Stimulated activated CD8-positive, alpha-beta memory T cell treated with anti-CD3 and anti-CD28 coated beads, Interleukin-12 subunit alpha, Interleukin-12 subunit beta, amount 100 ng/mL, for 4 hours (primary cell): ENCODE results near the gene CELSR3.

ENCODE experiments used
- DNase-seq: peaks from one replicate; pipeline ENCODE4 v3.0.0-alpha.2; 2020; ENCODE audit warnings: low read depth

CELSR3 gene

DNA sequence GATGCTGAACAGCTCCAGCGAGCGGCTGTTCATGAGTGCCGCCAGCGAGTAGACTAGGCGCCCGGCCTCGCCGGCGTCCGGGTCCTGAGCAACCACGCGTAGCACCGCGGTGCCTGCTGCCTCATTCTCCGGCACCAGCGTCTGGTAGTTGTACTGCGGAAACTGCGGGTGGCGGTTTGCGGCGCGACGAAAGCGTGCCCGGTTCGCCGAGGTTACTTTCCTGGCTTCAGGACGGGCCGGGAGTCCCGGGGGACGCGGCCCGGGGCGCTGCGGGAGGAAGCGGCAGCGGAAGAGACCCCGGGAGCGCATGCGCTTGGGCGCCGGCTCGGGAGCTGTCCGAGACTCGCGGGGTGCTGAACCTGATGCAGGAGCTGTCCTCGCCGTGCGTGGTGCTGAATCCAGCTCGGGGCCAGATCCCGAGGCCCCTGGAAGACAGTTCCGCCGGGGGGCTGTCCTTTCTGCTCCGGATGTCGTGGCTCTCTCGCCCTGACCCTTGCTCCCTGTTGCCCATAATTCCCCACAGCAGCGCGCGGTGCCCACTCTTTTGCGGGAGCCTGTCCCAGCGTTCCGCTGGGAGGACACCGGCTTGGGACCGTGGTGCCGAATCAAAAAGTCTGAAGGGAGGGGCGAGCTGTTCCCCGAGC is 1.1 kb downstream of the CELSR3 start:
- peak; percentile 54 for DNase-seq

DNA sequence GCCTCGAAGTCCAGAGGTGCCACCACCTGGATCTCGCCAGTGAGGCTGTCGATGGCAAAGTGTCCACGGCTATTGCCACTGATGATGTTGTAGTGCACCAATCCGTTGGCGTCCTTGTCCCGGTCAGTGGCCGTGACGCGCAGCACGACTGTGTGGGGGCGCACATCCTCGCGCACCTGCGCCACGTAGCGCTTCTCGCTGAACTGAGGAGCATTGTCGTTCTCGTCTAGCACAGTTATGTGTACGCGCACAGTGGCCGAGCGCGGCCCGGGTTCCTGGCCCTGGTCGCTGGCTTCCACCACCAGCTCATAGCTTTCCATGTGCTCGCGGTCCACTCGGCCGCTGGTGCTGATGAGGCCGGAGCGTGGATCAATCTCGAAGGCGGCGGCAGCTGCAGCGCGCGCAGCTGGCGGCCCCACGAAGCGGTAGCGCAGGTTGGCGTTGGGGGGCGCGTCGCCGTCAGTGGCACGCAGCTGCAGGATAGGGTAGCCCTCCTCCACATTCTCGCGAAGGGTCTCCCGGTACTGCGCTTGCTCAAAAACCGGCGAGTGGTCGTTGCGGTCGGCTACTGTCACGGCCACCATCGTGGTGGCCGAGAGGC is 1.8 kb downstream of the CELSR3 start:
- DNase-seq, result no peak

DNA sequence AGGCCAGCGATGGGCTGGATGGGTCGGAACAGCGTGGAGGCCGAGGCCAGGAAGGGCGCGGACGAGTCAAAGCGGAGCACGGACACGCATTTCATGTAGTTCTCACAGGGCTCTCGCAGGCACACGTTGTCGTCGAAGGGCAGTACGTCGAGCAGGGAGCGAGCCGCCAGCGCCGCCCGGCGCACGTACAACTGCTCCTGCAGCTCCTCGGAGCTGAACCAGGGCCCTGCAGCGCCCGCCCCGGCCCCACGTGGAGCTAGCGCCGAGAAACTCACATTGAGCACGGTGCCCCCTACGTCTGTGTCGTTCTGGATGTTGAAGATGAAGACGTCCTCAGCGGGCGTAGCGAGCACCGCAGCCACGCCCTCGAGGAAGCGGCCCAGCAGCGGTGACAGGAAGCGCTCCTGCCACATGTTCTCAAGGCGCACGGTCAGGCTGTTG is 5.8 kb downstream of the CELSR3 start:
- no peak for DNase-seq

DNA sequence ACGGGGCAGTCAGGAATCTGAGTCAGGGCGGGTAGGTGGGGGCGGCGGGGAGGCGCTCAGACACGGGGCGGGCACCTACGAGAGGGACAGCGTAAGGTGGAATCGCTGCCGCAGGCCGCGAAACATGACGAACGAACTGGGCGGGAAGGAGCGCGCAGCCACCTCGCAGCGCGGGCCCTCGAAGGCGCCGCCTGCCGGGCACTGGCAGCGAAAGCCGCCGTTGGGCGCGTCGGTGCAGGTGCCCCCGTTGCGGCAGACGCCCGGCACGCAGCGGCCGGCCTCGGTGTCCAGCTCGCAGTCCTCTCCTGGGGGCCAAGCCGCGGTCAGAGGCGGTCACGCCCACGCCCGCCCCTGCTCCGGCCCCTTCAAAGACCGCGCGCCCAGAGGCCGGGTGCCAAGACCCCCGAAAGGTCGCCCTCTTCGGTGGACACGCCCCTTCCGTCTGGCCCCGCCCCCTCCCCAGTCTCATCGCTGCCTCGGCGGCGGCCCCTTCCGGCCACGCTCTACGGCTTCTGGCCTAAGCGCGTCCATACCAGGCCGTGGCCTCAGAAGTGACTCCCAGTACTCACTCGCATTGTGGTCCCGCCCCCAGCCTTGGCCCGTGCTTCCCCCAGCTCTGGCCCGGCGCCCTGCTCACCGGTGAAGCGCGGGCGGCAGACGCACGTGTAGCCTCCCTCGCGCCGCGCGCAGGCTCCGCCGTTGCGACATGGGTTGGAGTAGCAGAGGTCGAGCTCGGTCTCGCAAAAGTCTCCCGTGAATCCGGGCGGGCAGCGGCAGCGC is 6.4 kb downstream of the CELSR3 start:
- peak; percentile 78 for DNase-seq

DNA sequence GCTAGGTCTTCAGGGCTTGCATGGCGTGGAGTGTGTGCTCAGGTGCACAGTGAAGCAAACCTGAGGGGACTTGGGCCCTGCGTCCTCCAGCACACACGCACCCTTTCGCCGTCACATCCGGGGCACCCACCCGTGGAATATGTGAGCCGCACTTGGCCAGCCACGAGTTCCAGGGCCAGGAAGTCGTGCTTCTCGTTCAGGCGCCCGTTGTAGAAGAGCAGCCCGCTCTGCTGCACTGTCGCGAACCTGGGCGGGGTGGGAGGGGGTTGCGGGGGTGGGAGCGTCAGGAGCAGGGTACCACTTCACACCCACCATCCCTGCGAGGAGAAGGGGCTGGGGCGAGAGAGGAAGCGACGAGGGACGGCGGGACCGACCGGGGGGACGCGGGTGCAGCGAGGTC is 7.1 kb downstream of the CELSR3 start:
- DNase-seq, result no peak

DNA sequence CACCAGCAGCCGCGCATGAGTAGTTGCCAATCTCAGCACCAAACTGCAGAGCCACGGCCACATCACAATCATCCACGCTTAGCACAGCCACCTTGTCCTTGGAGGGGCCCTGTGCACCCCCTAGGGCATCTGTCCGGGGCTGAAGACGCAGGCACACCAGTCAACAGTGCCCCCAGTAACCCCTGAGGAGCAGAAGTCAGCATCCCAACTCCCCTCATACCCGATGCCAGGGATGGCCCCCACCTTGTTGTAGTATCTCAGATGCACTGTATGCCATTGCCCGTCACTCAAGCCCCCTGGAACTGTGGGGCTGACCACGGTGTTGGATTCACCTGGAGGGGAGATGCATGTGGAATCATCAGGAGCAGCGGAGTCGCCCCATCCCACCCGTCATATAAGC is 7.6 kb downstream of the CELSR3 start:
- DNase-seq, result no peak

DNA sequence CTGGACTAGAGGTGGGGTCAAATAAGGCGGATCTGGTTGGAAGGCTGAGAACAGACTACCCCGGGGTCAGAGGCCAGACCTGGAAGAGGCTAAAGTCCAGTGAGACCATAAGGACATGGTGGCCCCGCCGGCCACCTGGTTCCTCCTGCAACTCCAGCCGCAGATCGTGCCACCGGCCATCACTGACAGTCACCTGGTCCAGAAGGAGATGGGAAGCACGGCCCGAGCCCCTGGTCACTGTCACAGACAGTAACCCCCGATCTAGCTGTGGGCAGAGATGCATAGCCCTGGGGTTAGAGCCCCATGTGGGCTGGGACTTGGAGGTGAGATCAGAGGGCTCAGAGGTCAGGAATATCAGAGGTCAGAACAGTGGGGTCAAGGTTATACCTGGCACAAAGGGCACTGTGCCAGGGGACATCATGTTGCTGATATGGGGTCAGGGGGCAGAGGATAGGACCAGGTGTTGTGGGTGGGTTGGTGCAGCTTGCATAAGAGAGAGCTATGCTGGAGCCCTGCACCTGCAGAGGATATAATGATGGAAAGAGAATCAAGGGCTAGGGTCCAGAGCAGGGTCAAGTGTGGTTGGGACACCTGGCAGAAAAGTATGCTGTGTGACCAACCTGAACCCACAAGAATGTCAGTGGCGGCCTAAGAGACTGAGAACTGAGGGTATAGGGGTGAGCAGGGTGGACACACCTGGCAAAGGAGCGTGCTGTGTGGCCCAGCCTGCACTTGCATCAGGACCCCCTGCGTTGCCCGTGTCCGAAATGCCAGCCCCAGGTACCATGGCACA is 9.6 kb downstream of the CELSR3 start:
- DNase-seq, result no peak

DNA sequence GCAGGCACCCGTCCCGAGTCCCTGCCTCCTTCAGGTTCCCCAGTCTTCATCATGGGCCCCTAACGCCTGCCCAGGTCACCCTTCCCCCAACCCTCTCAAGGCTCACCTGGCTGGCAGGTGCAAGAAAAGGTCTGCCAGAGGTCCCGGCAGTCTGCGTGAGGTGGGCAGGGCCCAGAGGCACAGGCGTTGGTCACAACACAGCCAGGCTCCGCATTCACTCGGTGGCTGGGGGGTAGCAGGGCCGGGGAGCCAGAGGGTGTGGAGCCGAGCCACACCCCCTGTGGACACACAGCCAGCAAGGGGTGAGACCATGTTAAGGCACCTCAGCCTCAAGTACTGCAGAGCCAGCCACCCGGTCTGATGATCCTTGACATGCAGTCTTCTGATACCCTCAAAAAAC is 10.9 kb downstream of the CELSR3 start:
- DNase-seq, result no peak

DNA sequence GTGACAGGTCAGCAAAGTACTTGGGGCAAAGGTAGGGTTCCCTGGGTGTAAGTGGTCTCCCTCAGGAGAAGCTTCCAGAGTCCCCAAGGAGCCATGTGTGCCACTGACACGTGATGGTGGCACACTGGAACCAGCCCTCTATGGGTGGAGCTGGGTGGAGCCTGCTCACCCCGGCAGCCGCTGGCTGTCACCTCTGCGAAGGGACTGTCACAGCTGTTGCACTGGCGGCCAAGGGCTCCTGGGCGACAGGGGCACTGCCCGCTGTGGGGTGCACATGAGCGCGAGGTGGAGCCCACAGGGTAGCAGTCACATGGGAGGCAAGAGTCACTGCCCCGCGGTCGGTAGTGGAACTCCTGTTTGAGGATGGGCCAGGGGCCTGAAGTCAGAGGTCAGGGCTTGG is 12.0 kb downstream of the CELSR3 start:
- no peak for DNase-seq

DNA sequence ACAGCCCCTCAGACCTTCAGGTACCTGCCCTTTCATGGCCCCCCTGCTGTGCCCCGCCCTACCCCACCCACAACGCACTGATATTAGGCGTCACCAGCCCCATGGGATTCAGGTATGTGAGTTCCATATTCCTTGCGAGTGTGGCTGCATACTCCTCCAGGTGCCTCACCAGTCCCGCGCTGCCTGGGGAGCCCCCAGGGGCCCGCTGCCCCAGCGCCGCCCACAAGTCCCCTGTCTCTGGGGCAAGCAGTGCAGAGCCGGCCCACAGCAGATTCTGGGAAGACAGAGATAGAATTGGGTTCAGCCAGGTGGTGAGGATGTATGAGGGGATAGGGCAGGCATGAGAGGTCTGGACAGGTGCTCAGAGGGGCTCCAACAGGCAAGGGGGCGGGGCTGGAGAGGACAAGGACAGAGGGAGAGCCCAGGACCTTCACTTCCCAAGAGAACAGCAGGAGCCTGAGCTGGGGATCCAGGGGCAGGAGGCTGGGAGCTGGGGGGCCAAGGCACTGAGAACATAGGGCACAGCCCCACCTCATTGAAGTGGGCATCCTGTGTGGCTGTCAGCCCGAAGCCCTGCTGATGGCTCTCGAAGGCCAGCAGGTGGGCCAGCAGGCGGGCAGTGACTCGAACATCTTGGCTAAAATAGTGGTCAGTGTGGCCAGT is 14.4 kb downstream of the CELSR3 start:
- DNase-seq, result no peak

DNA sequence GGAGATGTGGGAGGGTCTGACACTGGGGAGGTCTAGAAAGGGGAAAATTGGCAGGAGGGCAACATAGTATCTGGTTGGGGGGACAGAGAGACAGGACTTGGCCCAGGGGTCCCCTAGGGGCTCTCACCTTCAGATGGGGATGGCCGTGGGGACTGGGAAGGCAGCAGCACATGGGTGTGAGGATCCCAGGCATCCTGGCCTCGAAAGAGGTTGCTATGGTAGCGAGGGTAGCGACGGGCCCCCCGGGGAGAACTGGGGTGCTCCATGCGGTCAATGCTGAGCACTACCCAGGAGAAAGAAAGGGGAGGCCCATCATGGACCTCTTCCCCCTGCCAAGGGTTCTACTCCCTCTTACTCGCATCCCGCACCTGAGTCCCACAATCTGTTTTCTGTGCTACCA is 15.0 kb downstream of the CELSR3 start:
- DNase-seq, result no peak

DNA sequence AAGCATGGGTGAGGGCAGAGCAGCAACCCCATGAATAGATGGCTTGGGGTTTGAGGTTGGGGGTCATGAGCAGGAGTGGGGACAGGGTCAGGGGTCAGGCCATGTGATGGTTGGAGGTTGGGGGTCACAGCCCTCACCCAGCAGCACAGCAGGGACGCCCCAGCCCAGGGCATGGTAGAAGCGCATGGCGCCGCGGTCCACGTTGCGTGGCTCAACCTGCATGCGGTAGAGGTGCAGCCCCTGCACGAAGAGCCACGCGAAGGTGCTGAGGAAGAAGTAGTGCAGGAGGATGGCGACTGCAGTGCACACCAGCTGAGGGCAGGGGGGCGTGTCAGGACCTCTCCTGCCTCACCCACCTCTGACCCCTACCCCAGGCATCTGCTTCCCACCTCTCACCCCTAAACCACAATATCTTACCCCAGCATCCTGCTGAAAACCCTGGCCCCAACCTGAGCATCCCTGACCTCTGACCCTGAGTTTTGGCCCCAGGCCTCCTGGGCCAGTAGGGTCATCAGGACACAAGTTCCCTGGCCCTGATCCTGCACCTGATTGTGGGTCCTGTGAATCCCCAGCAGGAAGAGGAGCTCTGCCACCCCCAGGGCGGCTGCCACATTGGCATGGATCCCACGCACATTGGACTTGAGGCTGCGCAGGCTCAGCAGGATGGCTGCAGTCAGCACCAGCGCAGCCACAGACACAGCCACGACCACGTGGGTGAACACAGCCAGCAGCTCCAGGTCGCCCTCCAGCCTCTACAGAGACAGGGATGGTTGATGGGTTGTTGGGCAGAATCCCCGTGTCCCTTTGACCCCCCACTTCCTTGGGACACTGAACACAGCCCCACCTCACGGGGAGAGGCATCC is 17.6 kb downstream of the CELSR3 start:
- no peak for DNase-seq

DNA sequence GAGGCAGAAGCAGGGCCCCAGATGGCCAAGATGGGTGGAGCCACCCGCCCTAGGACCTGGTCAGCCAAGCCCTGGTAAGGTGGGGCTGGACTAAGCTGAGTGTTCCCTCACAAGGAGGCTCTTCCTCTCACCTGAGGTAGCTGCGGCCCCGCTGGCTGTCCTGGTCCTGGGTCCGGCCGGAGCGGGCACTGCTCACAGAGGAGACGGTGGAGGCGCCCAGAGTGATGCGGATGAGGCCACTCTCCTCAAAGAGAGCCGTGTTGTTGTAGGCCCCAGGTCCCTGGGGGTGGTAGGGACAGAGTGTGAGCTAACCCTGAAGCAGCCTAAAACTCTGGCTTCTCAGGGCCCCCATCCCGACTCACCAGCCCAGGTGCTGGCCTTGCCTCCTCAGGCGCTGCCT is 20.1 kb downstream of the CELSR3 start:
- DNase-seq, result no peak

DNA sequence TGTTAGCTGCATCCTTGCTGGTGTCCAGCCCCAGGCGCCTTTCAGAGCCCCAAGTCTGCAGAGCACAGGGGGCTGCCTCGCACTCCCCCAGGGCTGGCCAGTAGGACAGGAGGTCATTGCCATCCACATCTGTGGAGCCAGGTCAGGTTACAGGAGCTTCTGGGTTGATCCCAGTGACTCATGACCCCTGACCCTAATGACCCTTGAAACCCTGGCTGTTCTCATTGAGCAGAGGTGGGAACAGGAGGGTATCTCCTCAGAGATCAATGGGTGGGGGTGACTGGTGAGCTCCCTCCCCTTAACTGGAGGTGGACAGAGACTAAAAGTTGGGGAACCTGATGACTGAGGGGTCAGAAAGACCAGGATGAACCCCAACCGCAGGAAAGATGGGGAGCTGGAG is 21.3 kb downstream of the CELSR3 start:
- DNase-seq, result no peak

DNA sequence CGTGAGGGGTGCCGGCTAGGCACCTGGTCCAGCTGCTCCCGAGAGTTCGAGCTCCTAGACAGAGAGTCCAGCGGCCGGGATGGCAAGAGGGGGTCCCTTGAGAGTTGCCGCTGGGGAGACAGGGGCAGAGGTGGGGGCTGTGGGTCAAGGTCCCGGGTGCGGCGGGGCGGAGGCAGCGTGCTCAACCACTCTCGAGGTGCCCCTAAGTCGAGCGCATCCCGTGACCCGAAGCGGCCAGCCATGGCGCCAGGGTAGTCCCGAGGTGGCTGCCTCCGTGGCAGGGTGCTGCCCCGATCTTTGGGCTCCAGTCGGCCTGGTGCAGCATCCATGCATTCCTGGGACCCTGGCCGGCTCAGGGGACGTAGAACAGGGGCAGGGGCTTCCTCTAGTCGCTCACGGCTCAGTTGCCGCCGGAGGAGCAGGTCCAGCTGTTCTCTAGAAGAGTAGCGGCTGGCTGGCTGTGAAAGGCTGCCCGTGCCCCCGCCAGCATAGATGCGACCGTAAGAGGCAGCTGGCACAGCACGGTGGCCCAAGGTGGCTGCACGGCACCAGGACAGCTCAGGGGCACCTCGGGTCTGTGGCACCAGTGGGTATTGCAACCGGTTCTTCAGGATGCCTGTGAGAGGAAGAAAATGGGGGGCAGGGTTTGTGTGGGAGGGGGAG is 22.6 kb downstream of the CELSR3 start:
- no peak for DNase-seq

DNA sequence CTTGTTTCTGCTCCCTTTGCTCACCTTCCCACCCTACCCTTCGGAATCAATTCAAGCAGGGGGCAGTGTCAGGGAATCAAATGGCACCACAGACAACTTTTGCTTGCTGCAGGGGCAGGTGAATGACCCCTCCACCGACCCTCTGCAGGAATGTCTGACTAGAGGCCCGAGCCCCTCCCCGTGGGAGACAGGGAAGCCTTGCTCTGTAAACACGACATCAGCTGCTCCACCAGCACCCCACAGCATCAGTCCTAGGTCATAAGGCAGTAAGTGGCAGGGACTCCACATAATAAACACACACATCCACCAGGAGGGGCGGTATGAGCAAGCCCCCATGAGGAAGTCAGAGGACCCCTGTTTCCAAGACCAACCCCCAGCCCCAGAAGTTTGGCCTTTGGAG is 25.4 kb downstream of the CELSR3 start:
- no peak for DNase-seq

DNA sequence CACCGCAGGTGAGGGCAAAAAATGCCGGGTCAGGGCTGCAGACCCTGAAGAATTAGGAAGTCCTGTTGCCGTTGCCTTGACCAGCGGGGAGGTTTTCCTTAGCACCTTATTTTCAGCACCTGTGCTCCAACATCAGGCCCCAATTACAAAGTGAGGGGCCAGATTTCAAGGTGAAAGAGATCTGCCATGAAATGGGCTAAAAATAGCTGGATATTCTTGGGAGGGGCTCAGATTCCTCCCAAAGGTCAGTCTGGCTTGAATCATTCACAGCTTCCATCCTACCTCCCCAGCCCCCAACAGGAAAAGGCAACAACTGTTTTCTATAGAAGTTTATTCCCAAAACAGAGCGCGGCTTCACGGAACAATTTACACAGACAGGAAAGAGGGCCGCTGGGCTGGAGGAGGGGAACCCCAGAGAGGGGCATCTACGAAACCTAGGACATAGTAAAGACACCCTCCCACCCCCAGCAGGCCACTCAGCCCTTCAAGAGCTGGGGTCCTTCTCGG is 26.5 kb downstream of the CELSR3 start:
- DNase-seq, result no peak

DNA sequence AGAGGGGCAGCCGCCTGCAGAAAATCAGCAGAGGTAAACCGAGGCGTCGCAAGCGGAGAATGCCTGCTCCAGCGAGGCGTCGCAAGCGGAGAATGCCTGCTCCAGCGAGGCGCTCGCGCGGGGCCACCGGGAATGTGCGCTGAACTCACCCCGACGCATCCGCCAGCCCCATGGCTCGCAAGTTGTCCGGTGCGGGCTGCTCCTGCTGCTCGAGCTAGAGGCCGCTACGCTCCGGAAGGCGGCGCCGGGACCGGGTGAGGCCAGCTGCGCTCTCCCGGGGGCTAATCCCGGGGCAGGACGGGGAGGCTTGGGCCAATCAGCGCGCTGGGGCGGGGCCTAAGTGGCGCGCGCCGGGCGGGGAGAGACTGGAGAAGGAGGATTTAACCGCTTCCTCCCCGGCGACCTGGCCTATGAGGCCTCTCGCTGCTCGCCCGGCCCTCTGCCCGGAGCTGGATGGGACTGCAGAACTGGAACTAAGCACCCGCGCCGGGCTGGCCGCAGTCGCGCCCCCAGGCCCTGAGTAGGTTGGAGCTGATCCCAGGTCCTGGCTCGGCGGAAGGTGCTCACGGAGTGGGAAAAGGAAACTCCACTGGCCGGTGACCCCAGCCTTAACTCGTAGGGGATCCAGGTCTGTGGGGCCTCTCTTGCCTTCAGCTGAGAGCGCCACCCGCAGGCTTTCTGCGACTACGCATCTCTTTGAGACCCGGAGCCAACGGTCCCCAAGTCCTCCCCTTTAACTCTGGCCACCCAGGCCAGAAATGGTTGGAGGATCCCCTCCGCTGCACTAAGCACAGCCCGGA is 27.3 kb downstream of the CELSR3 start, which contains the start of gene SLC26A6:
TSS of gene SLC26A6 (minus strand) at position 240 of the 800 bp plus-strand sequence. CDS start at position 172, 68 bp downstream.
- DNase-seq, result peak; percentile 88

DNA sequence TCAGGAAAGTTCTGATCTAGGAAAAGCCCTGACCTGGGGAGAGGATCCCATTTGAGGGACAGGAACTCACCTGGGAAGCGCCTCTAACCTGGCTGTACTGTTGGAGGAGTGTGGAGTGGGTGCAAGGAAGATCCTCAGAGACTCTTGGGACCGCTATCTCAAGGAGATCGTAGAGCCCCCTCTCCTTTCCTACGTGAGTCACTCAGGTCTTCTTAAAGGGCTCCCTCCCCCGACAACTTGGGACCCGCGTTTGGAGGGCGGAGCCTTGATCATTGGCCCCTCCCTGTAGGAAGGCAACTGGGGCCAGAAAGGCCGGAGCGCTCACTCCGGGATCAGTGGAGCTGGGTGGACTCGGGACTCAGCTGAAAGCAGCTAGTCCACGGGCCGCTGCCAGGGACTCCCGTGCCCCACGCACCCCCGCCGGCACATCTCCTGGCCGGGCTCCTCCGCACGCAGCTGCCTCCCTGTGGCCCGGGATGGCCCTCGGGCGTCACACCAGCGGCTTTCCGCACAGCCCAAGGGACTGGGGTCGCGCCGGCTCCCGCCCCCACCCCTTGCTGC is 27.9 kb downstream of the CELSR3 start:
- DNase-seq, result peak; percentile 32
